LoVo (cell line): Measurements from ENCODE around the gene RNF115.
A peak's percentile ranks its signal among the peaks of the same experiment; 100 is the strongest.
"Not testable (repeated sequence)": the region's sequence is repeated elsewhere in the genome, so short reads cannot be mapped to it uniquely, and the experiment has no call there.

ENCODE experiments used
- DNase-seq: peaks from one replicate; pipeline ENCODE4 v3.0.0-alpha.2; 2016; ENCODE audit warnings: low spot score

RNF115 gene

DNA sequence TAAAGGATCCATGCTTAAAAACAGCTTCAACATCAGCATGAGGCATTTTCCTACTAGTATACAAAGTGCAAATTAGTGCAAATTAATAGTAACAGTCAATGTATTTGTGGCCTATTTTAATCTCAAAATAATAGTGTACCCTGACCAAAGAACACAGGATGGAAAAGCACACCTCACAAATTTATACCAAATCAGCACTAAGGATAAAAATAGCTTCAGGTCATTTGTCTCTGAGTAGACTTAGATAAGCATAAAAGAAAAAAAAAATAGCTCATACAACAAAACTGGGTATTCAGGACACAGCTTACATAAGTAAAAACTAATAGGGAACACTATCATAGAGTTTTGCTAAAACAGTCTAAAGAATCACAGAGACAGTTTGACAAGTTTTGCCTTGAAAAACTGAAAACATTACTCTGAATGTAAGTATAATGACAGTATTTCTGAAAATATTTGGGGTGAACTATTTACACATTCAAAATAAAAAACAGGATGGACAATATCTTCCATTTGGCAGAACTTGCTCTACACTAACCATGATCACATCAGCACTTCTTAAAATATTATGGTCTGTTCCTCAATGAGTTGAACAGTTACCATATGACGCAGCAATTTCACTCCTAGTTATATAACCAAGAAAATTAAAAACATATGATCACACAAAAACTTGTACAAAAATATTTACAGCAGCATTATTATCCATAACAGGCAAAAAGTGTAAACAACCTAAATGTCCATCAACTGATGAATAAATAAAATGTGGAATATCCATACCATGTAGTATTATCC, 46.3 kb downstream of the RNF115 start:
- no peak for DNase-seq

- no peak for DNase-seq
Observed at GRCh38 chr1:145773423-145773822, 50.5 kb downstream of the RNF115 start.

- no peak for DNase-seq
Observed at GRCh38 chr1:145771056-145771455, 52.8 kb downstream of the RNF115 start.

GRCh38 chr1:145768004-145768403, 55.9 kb downstream of the RNF115 start:
- DNase-seq = not testable (repeated sequence)

DNA sequence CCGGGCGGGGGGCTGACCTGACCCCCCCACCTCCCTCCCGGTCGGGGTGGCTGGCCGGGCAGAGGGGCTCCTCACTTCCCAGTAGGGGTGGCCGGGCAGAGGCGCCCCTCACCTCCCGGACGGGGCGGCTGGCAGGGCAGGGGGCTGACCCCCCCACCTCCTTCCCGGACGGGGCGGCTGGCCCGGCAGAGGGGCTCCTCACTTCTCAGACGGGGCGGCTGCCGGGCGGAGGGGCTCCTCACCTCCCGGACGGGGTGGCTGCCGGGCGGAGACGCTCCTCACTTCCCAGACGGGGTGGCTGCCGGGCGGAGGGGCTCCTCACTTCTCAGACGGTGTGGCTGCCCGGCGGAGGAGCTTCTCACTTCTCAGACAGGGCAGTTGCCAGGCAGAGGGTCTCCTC, 57.0 kb downstream of the RNF115 start:
- DNase-seq = not testable (repeated sequence)

DNA sequence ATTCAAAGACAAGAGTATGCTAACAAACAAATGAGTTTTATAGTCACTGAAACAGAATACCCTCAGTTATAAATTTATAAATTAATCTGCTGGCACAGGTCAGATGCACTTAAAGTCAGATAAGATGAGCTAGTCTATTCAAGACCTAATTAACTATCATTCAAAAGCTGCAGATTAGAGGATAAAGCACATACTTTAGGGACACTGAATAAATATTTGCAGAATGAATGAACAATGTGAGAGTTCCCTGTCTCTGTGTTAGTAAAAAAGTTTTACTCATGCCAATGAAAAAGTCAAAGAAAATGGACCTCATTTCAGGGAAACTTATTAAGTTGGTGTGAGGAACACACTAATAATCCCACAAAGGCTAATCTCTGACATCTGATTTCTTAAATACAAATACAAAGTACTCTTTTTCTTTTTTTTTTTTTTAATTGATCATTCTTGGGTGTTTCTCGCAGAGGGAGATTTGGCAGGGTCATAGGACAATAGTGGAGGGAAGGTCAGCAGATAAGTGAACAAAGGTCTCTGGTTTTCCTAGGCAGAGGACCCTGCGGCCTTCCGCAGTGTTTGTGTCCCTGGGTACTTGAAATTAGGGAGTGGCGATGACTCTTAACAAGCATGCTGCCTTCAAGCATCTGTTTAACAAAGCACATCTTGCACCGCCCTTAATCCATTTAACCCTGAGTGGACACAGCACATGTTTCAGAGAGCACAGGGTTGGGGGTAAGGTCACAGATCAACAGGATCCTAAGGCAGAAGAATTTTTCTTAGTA, 58.1 kb downstream of the RNF115 start:
- not testable (repeated sequence) for DNase-seq

DNA sequence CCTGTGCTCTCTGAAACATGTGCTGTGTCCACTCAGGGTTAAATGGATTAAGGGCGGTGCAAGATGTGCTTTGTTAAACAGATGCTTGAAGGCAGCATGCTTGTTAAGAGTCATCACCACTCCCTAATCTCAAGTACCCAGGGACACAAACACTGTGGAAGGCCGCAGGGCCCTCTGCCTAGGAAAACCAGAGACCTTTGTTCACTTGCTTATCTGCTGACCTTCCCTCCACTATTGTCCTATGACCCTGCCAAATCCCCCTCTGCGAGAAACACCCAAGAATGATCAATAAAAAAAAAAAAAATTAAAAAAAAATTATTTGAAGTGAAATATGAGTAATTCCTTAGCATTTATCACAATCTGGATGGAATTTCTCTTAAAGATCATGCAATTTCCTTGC, 58.8 kb downstream of the RNF115 start:
- DNase-seq = not testable (repeated sequence)

GRCh38 chr1:145764231-145764940, 59.5 kb downstream of the RNF115 start:
- DNase-seq = not testable (repeated sequence)

GRCh38 chr1:145762001-145762400, 61.9 kb downstream of the RNF115 start:
- not testable (repeated sequence) for DNase-seq

- not testable (repeated sequence) for DNase-seq
Observed at GRCh38 chr1:145761498-145761897, 62.4 kb downstream of the RNF115 start.

GRCh38 chr1:145760395-145760949, 63.4 kb downstream of the RNF115 start:
- DNase-seq = not testable (repeated sequence)

DNA sequence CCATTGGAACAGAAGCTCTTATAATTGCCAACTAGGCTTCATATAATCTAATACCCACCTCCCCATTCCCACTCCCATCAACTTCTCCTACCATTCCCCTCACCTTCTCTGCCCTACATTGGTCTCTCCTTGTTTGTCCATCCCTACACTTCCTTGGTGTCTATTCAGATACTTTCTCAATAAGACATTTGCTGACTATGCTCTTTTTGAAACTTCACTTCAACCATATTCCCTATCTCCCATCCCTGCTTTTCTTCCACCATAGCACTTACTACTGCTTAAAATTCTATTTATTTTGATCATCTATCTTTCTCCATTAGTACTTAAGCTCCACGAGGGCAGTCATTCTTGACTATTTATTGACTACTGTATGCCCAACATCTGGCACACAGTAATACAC, 64.2 kb downstream of the RNF115 start:
- DNase-seq = no peak

- DNase-seq = no peak
Observed at GRCh38 chr1:145758575-145758974, 65.3 kb downstream of the RNF115 start.

GRCh38 chr1:145758116-145758515, 65.8 kb downstream of the RNF115 start:
- DNase-seq = no peak

- no peak for DNase-seq
Observed at GRCh38 chr1:145757420-145757819, 66.5 kb downstream of the RNF115 start.

GRCh38 chr1:145751491-145752037, 72.3 kb downstream of the RNF115 start:
- DNase-seq = no peak

GRCh38 chr1:145750426-145750825, 73.5 kb downstream of the RNF115 start:
- no peak for DNase-seq

DNA sequence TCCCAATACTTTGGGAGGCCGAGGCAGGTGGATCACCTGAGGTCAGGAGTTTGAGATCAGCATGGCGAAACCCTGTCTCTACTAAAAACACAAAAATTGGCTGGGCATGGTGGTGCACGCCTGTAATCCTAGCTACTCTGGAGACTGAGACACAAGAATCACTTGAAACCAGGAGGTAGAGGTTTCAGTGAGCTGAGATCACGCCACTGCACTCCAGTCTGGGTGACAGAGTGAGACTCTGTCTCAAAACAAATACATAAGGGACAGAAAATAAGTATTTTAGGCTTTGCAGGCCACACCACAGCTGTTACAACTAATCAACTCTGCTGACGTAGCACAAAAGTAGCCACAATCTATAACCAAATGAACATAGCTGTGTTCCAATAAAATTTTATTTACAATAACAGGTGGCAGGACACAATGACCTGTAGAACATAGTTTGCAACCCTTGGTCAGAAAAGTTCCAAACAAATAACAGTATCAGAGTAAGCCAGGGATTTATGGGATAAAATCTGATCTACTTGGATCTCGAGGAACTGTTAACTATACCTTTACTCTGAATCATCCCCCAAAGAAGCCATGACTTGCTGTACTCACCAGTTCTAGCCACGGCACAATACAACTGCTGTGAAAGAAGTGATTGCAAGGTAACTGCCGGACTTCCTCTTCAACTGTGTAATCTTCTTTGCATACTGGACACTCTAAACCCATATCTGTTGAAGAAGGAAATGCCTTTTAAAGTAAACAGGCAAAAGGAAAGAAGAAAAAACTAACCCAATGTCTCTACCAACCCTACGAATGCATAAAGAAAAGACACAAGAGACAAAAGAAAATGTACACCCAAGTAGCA, 76.3 kb downstream of the RNF115 start:
- no peak for DNase-seq

DNA sequence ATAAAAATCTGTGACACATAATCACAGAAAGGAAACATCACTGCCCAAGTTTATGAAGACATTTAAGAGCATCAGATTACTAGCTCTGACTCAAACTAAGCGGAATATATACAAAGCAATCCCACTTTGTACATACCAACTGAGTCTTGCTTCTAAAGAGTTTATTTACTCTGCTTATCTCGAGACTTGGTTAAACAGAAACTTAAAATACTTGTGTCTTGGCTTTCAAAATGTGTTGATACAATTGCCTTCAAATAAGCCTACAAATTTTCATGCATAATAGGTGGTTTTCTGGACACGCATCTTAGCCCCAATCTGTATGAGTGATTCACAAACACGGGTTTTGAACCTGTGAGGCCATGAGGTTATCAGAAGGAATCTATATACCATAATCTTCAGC, 83.6 kb downstream of the RNF115 start:
- peak; percentile 28 for DNase-seq

DNA sequence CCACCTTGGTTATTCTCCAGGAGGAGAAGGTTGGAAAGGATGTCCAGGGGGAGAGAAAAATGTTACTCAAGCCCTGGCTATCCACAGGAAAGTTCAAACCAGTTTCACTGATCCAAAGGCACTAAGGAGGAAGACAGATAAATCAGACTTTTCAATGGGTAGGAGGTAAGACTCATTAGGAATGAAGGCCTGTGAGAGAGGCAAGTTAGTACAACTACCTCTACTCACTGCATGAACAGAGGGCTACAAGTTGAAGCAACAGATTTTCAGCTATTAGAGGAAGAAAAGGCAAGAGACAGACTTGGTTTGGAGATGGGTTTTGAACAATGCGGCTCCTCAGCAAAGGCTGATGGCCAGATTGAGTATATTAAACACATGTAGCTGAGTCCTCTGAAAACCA, 87.7 kb downstream of the RNF115 start:
- DNase-seq = no peak

- DNase-seq = no peak
Observed at GRCh38 chr1:145730900-145731299, 93.0 kb downstream of the RNF115 start.
